ENCODE results near the gene ADAM30.

DNA sequence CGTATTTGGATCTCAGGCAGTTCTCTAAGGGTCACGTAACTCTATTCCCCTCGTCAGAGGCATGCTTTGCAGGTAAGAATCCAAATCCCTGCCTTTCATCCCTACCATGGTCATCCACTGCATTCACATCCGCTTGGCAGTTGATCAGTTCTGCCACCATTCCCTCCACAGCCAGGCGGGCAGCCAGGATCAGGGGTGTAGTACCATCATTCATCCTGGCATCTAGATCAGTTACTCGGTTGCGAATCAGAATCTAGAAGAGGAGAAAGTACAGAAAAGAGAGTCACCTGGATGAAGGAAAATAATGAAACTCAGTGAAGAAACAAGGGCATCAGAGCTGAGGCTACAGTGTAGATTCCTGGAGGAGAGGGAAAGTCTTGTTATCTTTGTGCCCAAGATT is 22.0 kb upstream of the ADAM30 start:
- TF ChIP-seq, protein P1, sequence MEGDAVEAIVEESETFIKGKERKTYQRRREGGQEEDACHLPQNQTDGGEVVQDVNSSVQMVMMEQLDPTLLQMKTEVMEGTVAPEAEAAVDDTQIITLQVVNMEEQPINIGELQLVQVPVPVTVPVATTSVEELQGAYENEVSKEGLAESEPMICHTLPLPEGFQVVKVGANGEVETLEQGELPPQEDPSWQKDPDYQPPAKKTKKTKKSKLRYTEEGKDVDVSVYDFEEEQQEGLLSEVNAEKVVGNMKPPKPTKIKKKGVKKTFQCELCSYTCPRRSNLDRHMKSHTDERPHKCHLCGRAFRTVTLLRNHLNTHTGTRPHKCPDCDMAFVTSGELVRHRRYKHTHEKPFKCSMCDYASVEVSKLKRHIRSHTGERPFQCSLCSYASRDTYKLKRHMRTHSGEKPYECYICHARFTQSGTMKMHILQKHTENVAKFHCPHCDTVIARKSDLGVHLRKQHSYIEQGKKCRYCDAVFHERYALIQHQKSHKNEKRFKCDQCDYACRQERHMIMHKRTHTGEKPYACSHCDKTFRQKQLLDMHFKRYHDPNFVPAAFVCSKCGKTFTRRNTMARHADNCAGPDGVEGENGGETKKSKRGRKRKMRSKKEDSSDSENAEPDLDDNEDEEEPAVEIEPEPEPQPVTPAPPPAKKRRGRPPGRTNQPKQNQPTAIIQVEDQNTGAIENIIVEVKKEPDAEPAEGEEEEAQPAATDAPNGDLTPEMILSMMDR (conservative IDR thresholded peaks at IDR 0.05; ENCODE audit: low read depth, low read length), result no peak
- no peak for TF ChIP-seq EZH2 (IDR thresholded peaks at IDR 0.05; ENCODE audit: low read length, unreplicated experiment)
